Measurements from ENCODE around the gene MDM4.
A peak's percentile ranks its signal among the peaks of the same experiment; 100 is the strongest.
"Not testable (repeated sequence)": the region's sequence is repeated elsewhere in the genome, so short reads cannot be mapped to it uniquely, and the experiment has no call there.

The MDM4 gene

DNA sequence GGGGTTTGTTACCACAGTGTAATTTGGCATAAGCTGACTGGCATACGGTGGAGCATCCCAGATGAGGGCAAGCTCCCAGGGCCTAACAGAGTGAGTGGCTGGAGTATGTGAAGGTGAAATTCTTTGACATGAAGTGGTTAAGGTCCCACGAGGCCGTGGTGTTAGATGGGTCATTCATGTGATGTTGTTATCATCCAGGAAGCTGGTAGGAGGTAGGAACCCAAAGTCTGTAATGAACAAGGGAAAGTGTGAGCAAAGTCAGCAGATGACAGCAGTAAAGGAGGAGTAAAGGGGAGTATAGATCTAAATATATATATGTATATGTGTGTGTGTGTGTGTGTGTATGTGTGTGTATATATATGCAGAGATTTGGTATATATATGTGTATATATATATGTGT, 47.6 kb downstream of the MDM4 start:
- no peak for DNase-seq

- DNase-seq, result no peak
Observed at GRCh38 chr1:204564835-204565234, 48.6 kb downstream of the MDM4 start.

GRCh38 chr1:204565617-204566582, 49.7 kb downstream of the MDM4 start:
- DNase-seq, result peak; percentile 76

GRCh38 chr1:204566583-204566955, 50.4 kb downstream of the MDM4 start:
- DNase-seq, result no peak

GRCh38 chr1:204567071-204567470, 50.9 kb downstream of the MDM4 start:
- no peak for DNase-seq

GRCh38 chr1:204568576-204569315, 52.5 kb downstream of the MDM4 start:
- no peak for DNase-seq

- DNase-seq, result no peak
Observed at GRCh38 chr1:204569478-204569877, 53.3 kb downstream of the MDM4 start.

DNA sequence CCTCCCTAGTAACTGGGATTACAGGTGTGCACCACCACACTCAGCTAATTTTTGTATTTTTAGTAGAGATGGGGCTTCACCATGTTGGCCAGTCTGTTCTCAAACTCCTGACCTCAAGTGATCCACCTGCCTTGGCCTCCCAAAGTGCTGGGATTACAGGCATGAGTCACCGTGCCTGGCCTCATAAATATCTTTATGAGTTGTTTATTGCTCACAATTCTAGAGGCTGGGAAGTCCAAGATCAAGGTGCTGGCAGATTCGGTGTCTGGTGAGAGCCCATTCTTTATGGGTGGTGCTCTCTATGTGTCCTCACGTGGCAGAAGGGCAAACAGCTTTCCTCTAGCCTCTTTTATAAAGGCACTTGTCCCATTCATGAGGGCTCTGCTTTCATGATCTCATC, 53.8 kb downstream of the MDM4 start:
- not testable (repeated sequence) for DNase-seq

GRCh38 chr1:204571128-204571527, 54.9 kb downstream of the MDM4 start:
- no peak for DNase-seq

- DNase-seq, result no peak
Observed at GRCh38 chr1:204571631-204572030, 55.4 kb downstream of the MDM4 start.

GRCh38 chr1:204572923-204573922, 57.0 kb downstream of the MDM4 start:
- no peak for DNase-seq

- no peak for DNase-seq
Observed at GRCh38 chr1:204574016-204574864, 58.0 kb downstream of the MDM4 start.

DNA sequence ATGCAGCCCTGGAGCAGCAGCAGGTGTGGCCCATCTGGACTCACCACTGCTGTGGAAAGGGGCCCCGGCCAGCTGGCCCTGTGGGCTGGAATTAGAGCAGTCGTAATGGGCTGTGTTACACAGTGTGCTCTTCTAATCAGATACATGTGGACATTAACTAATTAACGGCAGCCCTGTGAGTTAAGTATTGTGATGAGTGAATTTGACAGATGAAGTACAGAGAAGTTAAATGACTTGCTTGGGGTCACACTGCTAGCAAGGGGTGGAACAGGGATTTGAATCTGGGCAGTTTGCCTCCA, 58.6 kb downstream of the MDM4 start:
- no peak for DNase-seq

DNA sequence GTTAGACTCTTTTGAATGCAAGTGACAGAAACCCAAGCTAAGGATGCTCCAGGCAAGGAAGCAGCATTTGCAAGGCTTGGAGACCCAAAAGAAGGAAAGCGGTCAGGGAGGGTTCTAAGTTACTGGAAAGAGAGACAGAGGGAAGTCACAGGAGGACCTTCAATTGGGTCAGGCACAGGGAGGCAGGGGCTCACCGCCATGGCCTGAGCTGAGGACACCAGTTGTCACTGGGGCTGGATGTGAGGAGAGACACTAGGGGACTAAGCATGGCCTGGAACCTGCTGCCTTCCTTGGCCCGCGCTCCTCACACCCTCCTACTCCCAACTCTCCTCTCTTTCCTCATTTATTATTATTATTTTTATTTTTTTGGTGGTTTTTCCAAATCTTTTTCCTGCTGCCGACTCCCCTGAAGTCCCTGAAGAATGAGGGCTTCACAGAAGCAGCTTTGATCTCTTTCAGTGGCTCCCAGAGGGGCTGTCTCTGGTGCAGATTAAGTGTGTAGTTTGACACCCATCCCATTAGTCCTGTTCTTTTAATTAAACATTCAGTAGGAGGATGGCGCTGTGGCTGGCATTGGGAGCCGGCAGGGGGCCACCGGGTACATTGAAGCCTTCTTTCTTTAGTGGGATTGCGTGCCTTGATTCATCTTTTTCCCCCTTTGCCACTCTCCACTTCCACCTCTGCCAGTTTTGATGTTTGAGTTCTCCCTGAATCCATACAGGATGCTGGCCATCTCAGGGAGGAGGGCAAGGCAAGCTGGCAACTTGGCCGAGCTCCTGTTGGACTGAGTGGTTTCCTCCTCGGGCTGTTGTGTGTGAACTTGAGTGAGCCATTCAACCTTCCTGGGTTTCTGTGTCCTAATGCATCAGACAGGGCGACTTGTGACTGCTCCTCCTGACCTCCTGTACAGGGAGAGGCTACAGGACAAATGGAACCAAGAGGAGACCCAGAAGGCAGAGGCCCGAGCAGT, 59.3 kb downstream of the MDM4 start:
- no peak for DNase-seq

- DNase-seq, result no peak
Observed at GRCh38 chr1:204576422-204576821, 60.2 kb downstream of the MDM4 start.

DNA sequence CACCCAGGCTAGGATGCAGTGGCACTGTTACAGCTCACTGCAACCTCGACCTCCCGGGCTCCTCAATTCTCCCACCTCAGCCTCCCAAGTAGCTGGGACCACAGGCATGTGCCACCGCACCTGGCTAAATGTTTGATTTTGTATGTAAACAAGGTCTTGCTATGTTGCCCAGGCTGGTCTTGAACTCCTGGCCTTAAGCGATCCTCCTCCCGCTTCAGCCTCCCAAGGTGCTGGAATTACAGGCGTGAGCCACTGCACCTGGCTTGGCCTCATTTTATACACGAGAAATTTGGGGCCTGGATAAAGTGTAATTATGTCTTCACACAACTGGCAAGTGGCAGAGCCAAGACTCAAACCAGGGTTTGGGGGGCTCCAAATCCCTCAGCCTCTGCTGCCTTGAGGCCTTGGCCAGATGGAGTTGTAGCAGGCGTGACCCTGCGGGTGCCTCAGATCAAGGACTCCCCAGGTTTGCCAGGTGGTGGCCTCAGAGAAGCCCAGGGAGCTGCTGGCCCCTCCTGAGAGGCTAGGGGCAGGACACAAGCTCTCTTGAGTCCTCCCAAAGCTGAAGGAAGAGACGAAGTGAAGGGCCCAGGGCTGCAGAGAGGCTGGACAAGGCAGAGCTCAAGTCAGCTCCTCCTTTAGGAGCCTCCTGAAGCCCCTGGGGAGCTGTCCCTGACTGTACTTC, 61.7 kb downstream of the MDM4 start:
- no peak for DNase-seq

- peak; percentile 66 for DNase-seq
Observed at GRCh38 chr1:204578867-204579664, 62.9 kb downstream of the MDM4 start.

GRCh38 chr1:204579681-204580080, 63.5 kb downstream of the MDM4 start:
- DNase-seq, result no peak

- DNase-seq, result no peak
Observed at GRCh38 chr1:204580862-204581261, 64.7 kb downstream of the MDM4 start.
